OCI-LY7 (cell line): ENCODE measurements around the gene CDK14. TPM values are rescaled to one million over a fixed set of nuclear protein-coding genes. Genes with fewer than 3 reads are reported as not detected.

Source experiments
- BruUV-seq: library from RNA; stranded (reverse); fragments of 400-500 nt; replicated peaks from 2 replicates; lab custom pipeline; 2021; lab: Mats Ljungman, UMichigan
- CTCF ChIA-PET: fragments of 300-600 bp; sonication (Branson Sonifier 250); formaldehyde crosslinking; loops from one replicate; lab custom pipeline; 2022; ENCODE audit warnings: antibody characterized with exemption; ENCODE audit not compliant: unreplicated experiment; lab: Charles Lee
- POLR2A ChIA-PET: fragments of 300-600 bp; sonication (Branson Sonifier 250); formaldehyde crosslinking; loops from one replicate; lab custom pipeline; 2022; ENCODE audit warnings: antibody characterized with exemption; lab: Charles Lee
- DNase-seq: peaks from one replicate; pipeline ENCODE4 v3.0.0-alpha.2; 2015; ENCODE audit warnings: low spot score
- H2AFZ ChIP-seq: fragments of 200-600 bp; sonication (generic), shearing (Covaris generic); 2 replicates; pipeline ENCODE4 v1.6.1; 2014; ENCODE audit warnings: mild to moderate bottlenecking, antibody characterized with exemption, low read length, moderate library complexity
- H3K27ac ChIP-seq: fragments of 200-600 bp; sonication (generic); 2 replicates; pipeline ENCODE4 v1.5.1; 2014; ENCODE audit warnings: mixed run types, low read depth, mild to moderate bottlenecking, moderate library complexity, low read length, inconsistent platforms; ENCODE audit not compliant: poor library complexity, severe bottlenecking
- H3K36me3 ChIP-seq: fragments of 200-600 bp; sonication (generic); 2 replicates; pipeline ENCODE4 v1.6.1; 2014; ENCODE audit warnings: mild to moderate bottlenecking, antibody characterized with exemption, low read length, moderate library complexity, mixed read lengths; ENCODE audit not compliant: insufficient read depth
- H3K4me1 ChIP-seq: fragments of 200-600 bp; sonication (generic); 2 replicates; pipeline ENCODE4 v1.5.1; 2014; ENCODE audit warnings: mild to moderate bottlenecking, low read length; ENCODE audit not compliant: insufficient read depth, poor library complexity, severe bottlenecking
- H3K4me2 ChIP-seq: fragments of 200-600 bp; sonication (generic); 2 replicates; pipeline ENCODE4 v1.6.1; 2014; ENCODE audit warnings: mild to moderate bottlenecking, low read length
- H3K4me3 ChIP-seq: fragments of 200-600 bp; sonication (generic); 2 replicates; pipeline ENCODE4 v1.5.1; 2014; ENCODE audit warnings: mild to moderate bottlenecking, low read depth, low read length; ENCODE audit not compliant: poor library complexity, severe bottlenecking
- H3K79me2 ChIP-seq: fragments of 200-600 bp; sonication (generic); 2 replicates; pipeline ENCODE4 v1.6.1; 2016; ENCODE audit warnings: low read depth, mild to moderate bottlenecking, low read length, moderate library complexity, mixed read lengths; ENCODE audit not compliant: insufficient read depth
- H3K9me2 ChIP-seq: fragments of 200-600 bp; sonication (generic); 2 replicates; pipeline ENCODE4 v1.6.1; 2016; ENCODE audit warnings: mild to moderate bottlenecking, low read length, mixed read lengths; ENCODE audit not compliant: insufficient read depth
- H3K9me3 ChIP-seq: fragments of 200-600 bp; sonication (generic); 2 replicates; pipeline ENCODE4 v1.6.1; 2014; ENCODE audit warnings: mild to moderate bottlenecking, mixed run types, low read length, mixed read lengths
- H4K20me1 ChIP-seq: fragments of 200-600 bp; sonication (generic); 2 replicates; pipeline ENCODE4 v1.6.1; 2014; ENCODE audit warnings: mild to moderate bottlenecking, antibody characterized with exemption, low read length, moderate library complexity, mixed read lengths; ENCODE audit not compliant: insufficient read depth
- CTCF ChIP-seq: fragments of 200-600 bp; sonication (generic); conservative IDR thresholded peaks from 2 replicates; pipeline ENCODE4 v1.5.1; 2014; ENCODE audit warnings: mild to moderate bottlenecking, antibody characterized with exemption, low read length, moderate library complexity, mixed read lengths
- EZH2phosphoT487 ChIP-seq: fragments of 200-600 bp; sonication (generic); IDR thresholded peaks from 2 replicates; pipeline ENCODE4 v1.6.1; 2018; ENCODE audit warnings: low read depth, borderline replicate concordance, mild to moderate bottlenecking, mixed run types, antibody characterized with exemption, low read length, moderate library complexity, mixed read lengths
- intact Hi-C: fragments of 100-400 bp; cut with micrococcal nuclease; formaldehyde crosslinking; loops from one replicate; pipeline ENCODE4 v1.10.0; 2022; ENCODE audit not compliant: unreplicated experiment
- total RNA-seq, 2 experiments: library from RNA; depleted of rRNA in 1 of 2; stranded (reverse); fragments of >200 nt in 1 of 2; shearing (Covaris generic) in 1 of 2; gene quantifications; 2 replicates each; pipeline ENCODE4 v1.2.3, GENCODE V29; 2014 to 2022

CDK14 gene
- total RNA-seq, 2 experiments from 2014 or later, result 90.7 to 111 TPM

- Histone ChIP-seq H3K79me2 (no peaks in the 10 kb centered on the region), H3K4me2 (no peak overlapping the region), H4K20me1 (no peaks in the 10 kb centered on the region), H3K4me3 (no peak overlapping the region), H3K4me1 (no peaks in the 10 kb centered on the region), H3K36me3 (0 out of 2 replicates have a peak, but pooled peaks cover 4% of the 10 kb centered on the region), H3K27ac (no peak overlapping the region), H3K9me3 (no peaks in the 10 kb centered on the region), H2AFZ (no peak overlapping the region), H3K9me2 (no peaks in the 10 kb centered on the region)
- no peak for TF ChIP-seq CTCF
- TF ChIP-seq EZH2phosphoT487, result no peak
- ChIA-PET CTCF (no interaction called here), POLR2A (no interaction called here)
- intact Hi-C loops, result no loop called here
- no TSS peak for BruUV-seq
- no peak for DNase-seq
These were observed 411.2 kb downstream of the CDK14 start for GRCh38 chr7:91007371-91007770.

- H3K9me2 ChIP-seq, result no peaks in the 10 kb centered on the region
- H3K79me2 ChIP-seq, result no peaks in the 10 kb centered on the region
- H3K4me3 ChIP-seq, result no peak overlapping the region
- ChIA-PET CTCF (no interaction called here), POLR2A (no interaction called here)
- no peak overlapping the region for H2AFZ ChIP-seq
- TF ChIP-seq CTCF, result no peak
- no peak for TF ChIP-seq EZH2phosphoT487
- no peaks in the 10 kb centered on the region for H4K20me1 ChIP-seq
- H3K36me3 ChIP-seq, result peaks cover 7% of the 10 kb centered on the region; the same call in 1 of the 2 replicates
- H3K9me3 ChIP-seq, result no peaks in the 10 kb centered on the region
- H3K27ac ChIP-seq, result no peak overlapping the region
- no peak overlapping the region for H3K4me2 ChIP-seq
- DNase-seq, result no peak
- intact Hi-C loops, result no loop called here
- BruUV-seq, result no TSS peak
- H3K4me1 ChIP-seq, result no peaks in the 10 kb centered on the region
These were observed 417.0 kb downstream of the CDK14 start for GRCh38 chr7:91013078-91013477.

- Histone ChIP-seq H3K36me3 (peaks cover 11% of the 10 kb centered on the region; the same call in 1 of the 2 replicates), H4K20me1 (no peaks in the 10 kb centered on the region), H3K4me1 (no peaks in the 10 kb centered on the region), H3K4me3 (no peak overlapping the region), H3K4me2 (no peak overlapping the region), H3K79me2 (no peaks in the 10 kb centered on the region), H3K9me3 (no peaks in the 10 kb centered on the region), H2AFZ (no peak overlapping the region), H3K9me2 (no peaks in the 10 kb centered on the region), H3K27ac (no peak overlapping the region)
- no peak for DNase-seq
- POLR2A ChIA-PET, result interaction anchor here (0.7 kb wide), 1 partner anchor 77 kb away, joined by 3 read pairs; no protein-coding TSS in a partner anchor
- TF ChIP-seq EZH2phosphoT487, result no peak
- no peak for TF ChIP-seq CTCF
- intact Hi-C loops, result no loop called here
- CTCF ChIA-PET, result no interaction called here
- no TSS peak for BruUV-seq
These were observed 423.7 kb downstream of the CDK14 start for GRCh38 chr7:91019686-91020385.
